Femur (tissue), 1 donor: ENCODE measurements around the gene CES4A.
"Not testable (repeated sequence)": the region's sequence is repeated elsewhere in the genome, so short reads cannot be mapped to it uniquely, and the experiment has no call there.

Experiments
- DNase-seq: peaks from one replicate; pipeline ENCODE4 v3.0.0-alpha.2; 2017

Gene CES4A

DNA sequence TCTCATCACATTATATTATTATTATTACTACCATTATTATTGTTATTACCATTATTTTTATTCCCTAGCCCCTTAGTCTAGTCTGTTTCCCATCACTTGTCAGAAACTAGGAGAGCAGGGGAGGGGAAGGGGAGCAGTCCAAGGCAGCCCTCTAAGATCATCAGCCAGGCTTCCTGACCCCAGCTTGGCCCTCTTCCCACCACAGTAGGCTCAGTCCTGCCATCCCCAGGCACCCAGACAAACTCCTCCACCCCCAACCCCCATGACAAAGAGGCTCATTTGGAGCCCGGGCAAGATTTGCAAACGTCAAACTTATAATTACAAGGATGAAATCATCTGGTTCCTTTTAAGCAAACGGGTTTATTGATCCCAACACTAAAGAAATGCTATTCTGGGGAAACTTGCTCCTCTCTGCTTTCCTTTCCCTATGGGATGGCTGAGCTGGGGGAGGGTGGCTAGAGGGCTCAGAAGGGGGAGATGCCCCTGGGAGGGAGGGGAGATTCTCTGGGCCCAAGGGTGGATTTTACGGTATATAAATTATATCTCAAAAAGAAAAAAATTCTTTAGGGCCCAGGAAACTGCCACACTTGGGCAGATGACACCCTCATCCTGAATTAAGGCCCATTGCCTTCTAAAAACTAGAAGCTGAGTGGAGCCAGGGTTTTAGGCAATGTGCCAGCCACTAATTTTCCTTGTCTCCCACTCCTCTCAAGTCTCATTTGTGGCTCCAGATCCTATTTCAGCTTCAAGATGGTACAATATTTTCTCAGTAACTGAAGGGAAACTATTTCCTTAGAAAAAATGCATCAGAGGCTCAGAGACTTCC lies 36.2 kb downstream of the CES4A start:
- no peak for DNase-seq

DNA sequence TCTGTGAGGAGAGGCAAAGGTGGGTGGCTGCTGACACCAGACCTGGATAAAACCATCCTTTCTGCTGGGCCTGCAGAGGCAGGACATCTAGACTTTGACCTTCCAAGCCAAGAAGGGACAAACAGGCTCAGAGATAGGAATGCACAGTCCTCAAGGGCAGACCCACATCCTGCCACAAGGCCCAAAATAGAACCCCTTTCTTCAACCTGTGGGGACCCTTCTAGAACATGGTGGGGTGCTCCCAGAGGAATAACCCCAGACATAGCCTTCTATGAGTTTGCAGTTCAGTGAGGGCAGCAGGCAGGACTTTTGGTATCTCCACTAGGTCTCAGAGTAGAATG lies 36.8 kb downstream of the CES4A start:
- no peak for DNase-seq

DNA sequence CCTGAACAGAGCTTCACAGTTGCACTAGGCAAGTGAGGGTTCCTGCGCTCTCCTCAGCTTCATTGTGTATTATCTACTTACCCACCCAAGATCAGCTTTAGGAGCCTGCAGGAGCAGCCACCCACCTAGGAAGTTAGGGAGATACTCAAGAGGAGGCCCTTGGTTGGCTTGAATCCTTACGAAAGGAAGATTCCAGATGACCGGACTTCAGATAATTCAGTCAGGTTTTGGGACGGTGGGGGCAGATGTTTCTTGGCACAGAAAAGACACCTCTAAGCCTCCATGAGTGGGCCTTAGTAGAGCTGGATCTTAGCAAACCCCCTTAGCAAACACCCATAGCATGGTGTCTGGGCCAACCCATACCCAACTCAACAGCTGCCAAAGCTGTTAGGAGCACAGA lies 38.2 kb downstream of the CES4A start:
- no peak for DNase-seq

DNA sequence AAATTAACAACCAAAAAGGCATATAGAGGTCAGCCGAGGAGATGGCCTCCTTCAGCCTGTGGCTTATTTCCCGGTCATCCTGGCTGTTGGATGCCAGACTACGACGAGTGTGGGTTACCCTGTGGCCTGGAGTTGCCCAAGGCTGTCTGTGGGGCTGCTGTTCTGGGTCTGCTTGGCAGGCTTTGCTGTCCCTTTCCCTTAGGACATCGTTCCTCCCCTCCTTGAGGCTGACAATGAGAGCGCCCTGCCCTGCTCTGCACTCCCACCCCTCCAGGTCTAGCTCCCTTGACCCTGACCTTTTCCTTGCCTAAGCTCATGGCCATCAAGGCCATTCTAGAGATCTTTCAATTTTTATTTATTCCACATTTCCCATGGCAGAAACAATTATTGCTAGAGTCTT lies 38.7 kb downstream of the CES4A start:
- no peak for DNase-seq

DNA sequence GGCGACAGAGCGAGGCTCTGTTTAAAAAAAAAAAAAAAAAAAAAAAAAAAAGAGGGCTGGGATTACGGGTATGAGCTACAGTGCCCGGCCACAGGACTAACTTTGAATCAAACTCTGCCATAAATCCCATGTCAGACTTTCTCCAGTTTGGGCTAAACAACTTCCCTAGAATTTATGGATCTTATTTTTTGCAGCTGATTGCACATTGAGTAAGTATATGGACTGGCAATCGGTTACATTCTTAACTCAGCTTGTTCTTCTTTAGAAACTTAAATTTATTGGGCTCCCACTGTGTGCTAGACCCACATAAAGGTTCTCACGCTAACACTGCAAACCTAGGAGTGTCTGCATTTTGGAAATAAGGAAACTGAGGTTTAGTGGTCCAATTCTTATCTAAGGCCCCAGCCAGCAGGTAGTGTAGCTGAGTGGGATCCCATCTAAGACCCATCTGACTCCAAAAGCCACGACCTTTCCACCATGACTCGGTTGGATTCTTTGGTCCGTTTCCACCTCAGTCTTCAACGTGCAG lies 39.8 kb downstream of the CES4A start:
- DNase-seq, result no peak

DNA sequence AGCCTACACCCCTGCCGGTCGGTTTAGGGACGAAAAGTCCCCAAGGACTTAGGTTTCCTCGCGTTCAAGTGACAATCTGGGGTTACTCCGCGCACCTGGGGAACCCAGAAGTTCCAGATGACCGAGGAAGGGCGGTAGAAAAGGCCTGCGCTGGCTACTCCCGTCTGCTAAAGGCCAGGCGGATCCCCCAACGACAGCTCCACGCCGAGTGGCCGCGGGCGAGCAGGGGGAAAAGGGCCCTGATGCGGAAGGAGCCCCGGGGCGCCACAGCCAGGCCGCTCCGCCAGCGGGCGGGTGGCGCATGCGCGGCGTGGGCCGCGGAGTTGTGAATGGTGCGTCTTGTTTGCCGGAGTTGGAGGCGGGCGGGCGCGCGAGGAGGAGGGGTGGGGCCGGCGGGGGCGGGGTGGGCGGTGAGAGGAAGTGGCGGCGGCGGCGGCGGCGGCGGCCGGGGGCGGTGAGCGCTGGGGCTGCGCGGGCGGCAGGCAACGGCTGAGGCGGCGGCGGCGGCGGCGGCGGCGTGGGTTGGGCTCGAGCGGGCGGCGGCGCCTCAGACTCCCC lies 40.4 kb downstream of the CES4A start, which contains the start of gene CBFB:
Gene CBFB, plus strand, starts transcription at position 454 of the 558 bp plus-strand sequence. CDS start 259 bp downstream, outside the sequence.
- DNase-seq, result peak; percentile 95

DNA sequence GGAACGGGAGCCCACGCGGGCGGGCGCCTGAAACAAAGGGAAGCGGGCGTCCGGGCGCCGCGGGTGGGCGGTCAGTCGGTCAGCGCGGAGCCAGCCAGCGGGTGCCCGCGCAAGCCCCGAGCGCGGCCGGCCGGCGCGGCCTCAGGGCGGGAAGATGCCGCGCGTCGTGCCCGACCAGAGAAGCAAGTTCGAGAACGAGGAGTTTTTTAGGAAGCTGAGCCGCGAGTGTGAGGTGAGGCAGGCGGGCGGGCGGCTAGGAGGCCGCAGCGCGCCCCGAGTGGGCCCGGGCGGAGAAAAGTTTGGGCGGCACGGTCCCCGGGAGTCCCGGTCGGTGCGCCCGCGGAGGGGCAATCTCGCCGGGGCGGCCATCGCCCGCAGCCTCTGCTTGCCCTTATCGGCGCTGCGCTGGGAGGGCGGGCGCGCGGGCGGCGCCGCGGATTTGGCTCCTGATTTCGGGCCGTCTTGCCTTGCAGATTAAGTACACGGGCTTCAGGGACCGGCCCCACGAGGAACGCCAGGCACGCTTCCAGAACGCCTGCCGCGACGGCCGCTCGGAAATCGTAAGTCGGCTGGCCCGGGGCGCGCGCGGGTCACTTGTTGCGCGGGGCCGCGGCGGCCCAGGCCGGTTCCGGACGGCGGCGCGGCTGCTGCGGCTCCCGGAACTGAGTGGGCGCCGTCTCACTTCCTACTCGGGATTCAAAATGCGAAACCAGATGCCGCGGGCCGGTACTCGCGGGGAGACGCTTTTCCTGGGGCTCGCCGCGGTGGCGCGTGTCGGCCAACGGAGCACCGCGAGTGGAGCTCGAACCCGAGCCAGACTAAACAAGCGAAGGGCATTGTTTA lies 41.1 kb downstream of the CES4A start:
- peak; percentile 73 for DNase-seq

DNA sequence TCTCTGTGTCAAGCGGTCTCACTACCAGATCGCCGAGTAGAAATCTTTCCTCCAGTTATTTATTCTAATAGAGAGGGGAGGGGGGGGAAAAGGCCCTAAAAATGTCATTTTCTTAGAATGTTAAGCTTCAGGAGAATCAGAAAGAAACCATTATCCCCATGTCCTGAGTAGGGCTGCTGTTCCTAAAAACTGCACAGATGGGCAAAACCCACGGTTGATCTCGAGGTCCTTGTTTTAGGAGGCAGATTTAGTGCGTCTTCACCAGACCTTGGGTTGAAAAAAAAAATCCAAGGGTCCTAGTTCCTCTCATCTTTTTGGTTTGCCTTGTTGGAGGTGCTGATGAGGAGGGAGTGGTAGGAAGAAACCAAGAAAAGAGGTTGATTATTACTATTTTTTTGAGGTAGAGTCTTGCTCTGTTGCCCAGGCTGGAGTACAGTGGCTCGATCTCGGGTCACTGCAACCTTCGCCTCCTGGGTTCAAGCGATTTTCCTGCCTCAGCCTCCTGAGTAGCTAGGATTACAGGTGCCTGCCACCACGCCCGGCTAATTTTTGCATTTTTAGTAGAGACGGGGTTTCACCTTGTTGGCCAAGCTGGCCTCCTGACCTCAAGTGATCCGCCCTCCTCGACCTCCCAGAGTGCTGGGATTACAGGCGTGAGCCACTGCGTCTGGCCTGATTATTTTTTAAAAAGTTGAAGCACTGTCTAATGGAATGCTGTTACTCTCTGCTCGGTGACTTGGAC lies 42.0 kb downstream of the CES4A start:
- no peak for DNase-seq

DNA sequence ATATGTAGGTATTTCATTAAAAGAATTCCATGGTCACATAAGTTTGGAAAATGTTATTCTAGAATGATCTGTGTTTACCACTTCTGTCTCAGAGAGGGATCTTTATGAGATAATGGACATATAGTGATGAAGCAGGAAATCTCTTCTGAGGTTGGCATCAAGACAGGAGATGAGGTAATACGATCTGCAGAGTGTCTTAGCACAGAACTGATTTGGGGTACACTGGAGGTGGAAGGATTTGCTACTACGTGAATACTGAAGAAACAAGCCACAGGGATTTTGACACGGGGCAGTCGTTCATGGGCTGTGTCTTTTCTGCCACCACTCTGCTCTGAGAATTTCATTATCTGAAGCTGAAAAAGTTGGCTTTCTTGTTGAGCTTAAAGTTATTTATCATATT lies 46.1 kb downstream of the CES4A start:
- DNase-seq, result no peak

DNA sequence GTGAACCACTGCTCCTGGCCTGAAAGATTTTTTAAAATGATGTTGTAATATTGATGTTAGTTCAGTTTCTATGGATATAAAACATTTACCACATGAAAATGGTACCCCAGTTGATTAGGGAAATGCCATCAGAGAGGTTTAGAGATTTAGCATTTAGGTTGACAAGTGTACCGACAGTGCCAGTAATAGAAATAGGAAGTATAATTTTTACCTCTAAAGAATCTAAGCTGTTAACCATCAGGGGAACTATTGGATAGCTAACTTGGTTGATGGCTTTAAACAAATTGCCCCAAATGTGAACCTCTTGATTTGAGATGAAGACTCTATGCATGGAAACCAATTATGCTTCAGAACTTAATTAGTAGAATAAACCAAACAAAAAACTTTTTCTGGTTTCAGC lies 47.0 kb downstream of the CES4A start:
- DNase-seq, result no peak

DNA sequence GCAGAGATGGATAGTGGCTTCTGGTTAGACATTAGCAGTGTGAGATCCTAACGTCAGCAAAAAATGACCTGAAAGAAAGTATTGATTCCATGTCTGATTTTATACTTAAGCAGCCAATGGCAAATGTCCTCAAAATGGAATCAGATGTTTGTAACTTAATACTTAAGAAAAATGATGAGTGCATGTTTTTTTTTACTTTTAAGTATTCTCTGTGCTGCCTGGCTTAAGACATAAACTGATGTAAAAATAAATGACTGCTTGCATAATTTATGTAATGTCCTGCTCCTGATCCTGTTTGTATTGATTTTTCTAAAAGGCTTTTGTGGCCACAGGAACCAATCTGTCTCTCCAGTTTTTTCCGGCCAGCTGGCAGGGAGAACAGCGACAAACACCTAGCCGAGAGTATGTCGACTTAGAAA lies 47.9 kb downstream of the CES4A start:
- DNase-seq, result no peak

DNA sequence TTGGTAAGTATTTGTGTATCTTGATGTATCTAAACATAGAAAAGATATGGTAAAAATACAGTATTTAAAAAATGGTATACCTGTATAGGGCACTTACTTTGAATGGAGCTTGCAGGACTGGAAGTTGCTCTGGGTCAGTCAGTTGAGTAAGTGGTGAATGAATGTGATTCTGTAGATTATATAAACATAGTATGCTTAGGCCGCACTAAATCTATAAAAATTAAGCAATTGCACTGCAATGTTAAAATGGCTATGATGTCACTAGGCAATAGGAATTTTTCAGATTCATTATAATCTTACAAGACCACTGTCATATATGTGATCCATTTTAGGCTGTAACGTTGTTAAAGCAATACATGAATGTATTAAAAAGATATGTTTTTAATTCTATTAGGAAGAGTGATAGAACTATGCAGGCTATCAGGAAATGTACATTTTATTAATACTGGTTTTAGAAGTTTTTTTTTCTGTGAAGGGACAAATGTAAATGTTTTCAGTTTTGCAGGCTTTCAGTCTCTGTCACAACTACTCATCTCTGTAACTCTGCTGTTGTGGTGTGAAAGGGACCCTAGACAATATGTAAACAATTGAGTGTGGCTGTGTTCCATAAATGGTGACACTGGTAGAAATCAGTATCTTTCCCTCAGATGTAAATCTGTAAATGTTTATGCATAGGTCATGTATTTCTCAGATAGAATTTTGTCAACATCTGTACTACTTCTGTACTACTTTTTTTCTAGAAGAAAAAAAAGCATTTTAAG lies 51.1 kb downstream of the CES4A start:
- no peak for DNase-seq

DNA sequence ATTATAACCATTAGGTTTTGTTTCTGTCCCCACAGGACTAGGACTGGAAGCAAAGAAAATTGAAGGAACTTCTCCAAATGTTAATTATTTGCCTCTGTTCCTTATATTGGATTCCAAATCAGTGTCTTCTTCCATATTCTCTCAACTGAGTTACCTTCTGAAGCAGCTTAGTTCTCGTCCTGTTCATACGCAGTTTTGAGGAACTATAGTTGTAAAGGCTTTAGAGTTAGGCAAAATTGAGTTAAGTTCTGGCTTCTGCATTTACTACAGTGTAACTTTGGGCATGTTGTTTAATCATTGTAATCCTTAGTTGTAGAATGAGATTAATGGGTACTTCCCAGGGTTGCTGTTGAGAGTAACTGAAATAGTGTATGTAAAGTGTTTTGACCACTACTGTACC lies 51.8 kb downstream of the CES4A start:
- DNase-seq, result no peak

DNA sequence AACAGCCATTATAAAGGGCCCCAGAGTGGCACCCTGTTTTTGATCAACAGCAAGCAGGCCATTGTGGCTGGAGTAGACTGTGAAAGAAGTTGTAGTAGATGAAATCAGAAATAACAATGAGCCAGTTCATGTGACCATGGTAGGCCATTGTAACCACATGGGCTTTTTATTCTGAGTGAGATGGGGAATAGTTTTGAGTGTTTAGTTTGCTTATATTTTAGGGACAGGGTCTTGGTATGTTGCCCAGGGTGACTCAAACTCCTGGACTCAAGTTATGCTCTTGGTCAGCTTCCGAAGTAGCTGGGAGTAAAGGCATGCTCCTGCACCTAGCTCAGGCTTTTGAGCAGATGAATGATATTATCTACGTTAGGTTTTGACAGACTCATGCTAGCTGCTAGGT lies 52.5 kb downstream of the CES4A start:
- no peak for DNase-seq

DNA sequence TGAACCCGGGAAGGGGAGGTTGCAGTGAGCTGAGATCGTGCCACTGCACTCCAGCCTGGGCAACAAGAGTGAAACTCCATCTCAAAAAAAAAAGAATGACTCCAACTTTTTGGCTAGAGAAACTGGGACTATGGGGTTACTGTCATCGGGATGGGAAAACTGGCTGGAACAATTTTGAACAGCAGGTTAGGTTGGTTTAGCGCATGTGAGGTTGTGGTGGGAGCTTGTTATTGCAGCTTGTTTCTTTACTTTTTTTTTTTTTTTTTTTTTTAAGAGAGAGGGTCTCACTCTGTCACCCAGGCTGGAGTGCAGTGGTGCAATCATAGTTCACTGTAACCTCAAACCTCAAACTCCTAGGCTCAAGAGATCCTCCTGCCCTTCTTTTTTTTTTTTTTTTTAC lies 53.1 kb downstream of the CES4A start:
- DNase-seq, result not testable (repeated sequence)

DNA sequence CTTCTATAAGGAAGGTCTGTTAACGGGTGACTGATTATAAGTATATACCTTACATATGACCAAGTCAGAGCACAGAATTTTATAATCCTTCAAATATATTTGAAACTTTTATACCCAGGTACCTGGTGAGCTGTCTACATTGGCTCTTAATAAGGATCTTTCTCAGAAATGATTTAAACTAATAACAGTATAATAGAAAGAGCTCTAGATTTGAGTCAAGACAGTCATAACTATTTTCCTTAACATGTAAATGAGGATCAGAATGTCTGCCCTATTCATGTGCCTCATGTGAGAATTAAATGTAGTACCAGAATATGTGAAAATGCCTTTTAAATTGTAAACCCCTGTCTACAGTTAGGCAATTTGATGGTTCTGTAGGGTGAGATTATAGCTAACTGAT lies 55.0 kb downstream of the CES4A start:
- no peak for DNase-seq

DNA sequence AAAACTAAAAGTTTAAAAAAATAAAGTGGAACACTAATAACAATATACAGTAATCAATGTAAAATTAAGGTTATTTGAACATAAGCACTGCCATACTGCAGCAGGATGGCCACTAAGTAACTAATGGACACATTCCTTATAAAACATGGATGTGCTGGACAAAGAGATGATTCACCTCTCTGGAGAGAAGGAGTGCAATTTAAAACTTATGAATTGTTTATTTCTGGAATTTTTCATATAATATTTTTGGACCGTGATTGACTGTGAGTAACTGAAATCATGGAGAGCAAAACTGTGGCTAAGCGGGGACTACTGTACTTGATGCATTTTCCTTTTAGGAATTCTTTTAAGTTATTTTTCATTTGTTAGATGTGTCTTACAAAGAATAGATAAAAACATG lies 62.4 kb downstream of the CES4A start:
- no peak for DNase-seq

DNA sequence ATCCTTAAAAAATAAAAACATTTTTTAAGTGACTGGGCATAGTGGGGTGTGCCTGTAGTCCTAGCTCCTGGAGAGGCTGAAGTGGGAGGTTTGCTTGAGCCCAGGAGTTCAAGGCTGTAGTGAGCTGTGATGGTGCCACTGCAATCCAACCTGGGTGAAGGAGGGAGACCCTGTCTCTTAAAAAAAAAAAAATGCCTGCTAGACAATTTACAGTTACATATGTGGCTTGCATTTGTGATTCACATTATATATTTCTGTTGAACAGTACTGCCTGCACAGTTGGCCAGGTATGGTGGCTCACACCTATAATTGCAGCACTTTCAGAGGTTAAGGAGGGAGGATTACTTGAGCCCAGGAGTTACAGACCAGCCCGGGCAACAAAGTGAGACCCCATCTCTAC lies 64.0 kb downstream of the CES4A start:
- no peak for DNase-seq

DNA sequence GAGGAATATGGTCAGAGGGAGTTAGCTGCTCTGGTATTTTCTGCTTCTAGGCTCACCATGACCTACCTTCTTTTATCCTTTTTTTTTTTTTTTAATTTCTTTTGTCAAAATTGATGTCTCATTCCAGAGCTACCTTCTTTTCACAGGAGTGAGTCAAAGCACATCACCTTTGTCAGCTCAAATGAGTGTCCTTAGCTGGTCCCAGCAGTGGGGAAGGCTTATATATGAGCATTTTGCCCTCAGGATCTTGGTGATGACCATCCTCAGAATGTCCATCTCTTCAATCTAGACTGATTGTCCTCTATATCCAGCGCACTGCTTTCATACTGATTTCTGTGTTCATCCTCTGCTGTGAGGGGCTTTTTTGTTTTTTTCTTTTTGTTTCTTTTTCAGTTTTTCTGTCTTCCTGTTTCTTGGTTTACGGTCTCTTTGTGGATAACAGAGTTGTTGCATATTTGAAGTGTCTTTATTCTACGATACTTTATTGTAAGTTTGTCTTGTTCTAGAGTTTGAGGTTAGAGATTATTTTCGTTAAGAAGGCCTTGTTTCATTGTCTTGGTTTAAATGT lies 65.5 kb downstream of the CES4A start:
- DNase-seq, result no peak

DNA sequence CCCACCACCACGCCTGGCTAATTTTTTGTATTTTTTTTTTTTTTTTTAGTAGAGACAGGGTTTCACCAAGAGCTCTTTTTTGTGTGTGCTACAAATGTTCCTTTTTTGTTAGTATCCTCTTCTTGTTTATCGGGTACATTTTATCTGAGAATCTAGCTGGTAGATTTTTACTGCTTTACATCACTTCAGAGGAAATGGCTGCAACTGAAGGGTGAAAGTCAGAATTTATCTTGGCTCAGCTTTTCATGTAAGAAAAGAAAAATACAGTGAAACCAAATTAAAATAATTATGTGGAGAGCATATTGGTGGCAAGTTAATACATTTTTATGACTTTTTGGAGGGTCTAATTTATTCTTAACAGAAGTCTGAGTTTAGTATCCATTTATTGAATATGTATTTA lies 66.5 kb downstream of the CES4A start:
- no peak for DNase-seq

DNA sequence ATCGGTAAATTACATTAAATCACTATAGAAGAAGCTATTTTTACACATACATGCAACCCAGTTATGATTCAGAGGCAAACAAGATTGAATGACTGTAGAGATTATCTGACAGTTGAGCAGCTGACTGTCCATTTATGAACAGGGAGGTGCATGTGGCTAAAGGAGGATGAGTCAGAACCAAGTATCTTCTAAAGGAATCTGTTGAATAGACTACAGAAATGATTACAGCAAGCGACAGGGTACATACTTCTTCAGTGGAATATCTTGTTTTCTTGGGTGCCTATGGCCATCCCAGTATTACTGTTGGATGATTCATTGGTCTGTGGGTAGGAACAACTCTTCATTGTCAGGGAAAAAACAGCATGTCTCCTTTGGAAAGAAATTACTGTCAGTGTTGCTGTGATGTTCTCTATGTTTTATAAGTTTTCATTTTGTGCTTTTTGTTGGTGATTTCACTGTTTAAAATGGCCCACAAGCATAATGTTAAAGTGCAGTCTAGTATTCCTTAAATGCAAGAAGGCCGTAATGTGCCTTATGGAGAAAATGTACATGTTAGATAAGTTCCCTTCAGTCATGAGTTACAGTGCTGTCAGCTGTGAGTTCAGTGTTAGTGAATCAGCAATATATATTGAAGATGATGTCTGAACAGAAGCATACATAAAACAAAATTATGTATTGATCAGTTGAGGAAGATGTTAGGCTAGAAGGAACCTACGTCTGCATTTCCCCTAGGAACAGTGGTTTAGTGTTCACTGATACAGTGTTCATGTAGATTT lies 67.5 kb downstream of the CES4A start:
- no peak for DNase-seq
